Naive B cell (primary cell): ENCODE results near the gene FBXO22. TPM values are rescaled to one million over a fixed set of nuclear protein-coding genes. Genes with fewer than 3 reads are reported as not detected.
A peak's percentile ranks its signal among the peaks of the same experiment; 100 is the strongest.
"Not testable (repeated sequence)": the region's sequence is repeated elsewhere in the genome, so short reads cannot be mapped to it uniquely, and the experiment has no call there.

Source experiments
- ATAC-seq, 2 donors: fragments of 150-1000 bp; cut with Tn5 transposase; 2 replicates each; pipeline ENCODE4 v1.10.0; 2021; ENCODE audit warnings: low read depth in 2 of 2, mild to moderate bottlenecking in 2 of 2, moderate library complexity in 2 of 2
- DNase-seq: peaks from one replicate; pipeline ENCODE4 v3.0.0; 2022
- H3K27ac Mint-ChIP-seq, 6 donors: one replicate each; pipeline ENCODE4 v1.8.0; 2020 to 2022; ENCODE audit warnings: mild to moderate bottlenecking in 6 of 6, mixed read lengths in 6 of 6, moderate library complexity in 5 of 6, inconsistent platforms in 2 of 6
- H3K27me3 Mint-ChIP-seq, 3 donors: one replicate each; pipeline ENCODE4 v1.8.0; 2021 to 2022; ENCODE audit warnings: mixed read lengths in 3 of 3, mild to moderate bottlenecking in 1 of 3
- H3K36me3 Mint-ChIP-seq, 2 donors: one replicate each; pipeline ENCODE4 v1.8.0; 2020 to 2022; ENCODE audit warnings: mixed read lengths in 2 of 2, inconsistent platforms in 1 of 2, mild to moderate bottlenecking in 1 of 2
- H3K4me1 Mint-ChIP-seq, 3 donors: one replicate each; pipeline ENCODE4 v1.8.0; 2020 to 2022; ENCODE audit warnings: mixed read lengths in 3 of 3, inconsistent platforms in 1 of 3, mild to moderate bottlenecking in 1 of 3, moderate library complexity in 1 of 3
- H3K4me3 Mint-ChIP-seq, 8 donors: one replicate each; pipeline ENCODE4 v1.8.0; 2020 to 2022; ENCODE audit warnings: mild to moderate bottlenecking in 8 of 8, mixed read lengths in 8 of 8, moderate library complexity in 8 of 8, inconsistent platforms in 2 of 8
- H3K9me3 Mint-ChIP-seq, 7 donors: one replicate each; pipeline ENCODE4 v1.8.0; 2020 to 2022; ENCODE audit warnings: mixed read lengths in 7 of 7, mild to moderate bottlenecking in 5 of 7, inconsistent platforms in 2 of 7, moderate library complexity in 1 of 7
- polyA plus RNA-seq, 6 donors: library from polyadenylated mRNA; unstranded; fragments of 300-500 nt; fragmentation: Illumina TruSeq; gene quantifications; one replicate each; pipeline ENCODE4 v1.2.3, GENCODE V29; 2021; ENCODE audit warnings: low read depth in 6 of 6

Gene FBXO22
- 10 to 100 TPM in 5 of 6 donors, 1 to 10 TPM in 1; 6.6 to 18.8 (median 16.4) TPM for polyA plus RNA-seq

DNA sequence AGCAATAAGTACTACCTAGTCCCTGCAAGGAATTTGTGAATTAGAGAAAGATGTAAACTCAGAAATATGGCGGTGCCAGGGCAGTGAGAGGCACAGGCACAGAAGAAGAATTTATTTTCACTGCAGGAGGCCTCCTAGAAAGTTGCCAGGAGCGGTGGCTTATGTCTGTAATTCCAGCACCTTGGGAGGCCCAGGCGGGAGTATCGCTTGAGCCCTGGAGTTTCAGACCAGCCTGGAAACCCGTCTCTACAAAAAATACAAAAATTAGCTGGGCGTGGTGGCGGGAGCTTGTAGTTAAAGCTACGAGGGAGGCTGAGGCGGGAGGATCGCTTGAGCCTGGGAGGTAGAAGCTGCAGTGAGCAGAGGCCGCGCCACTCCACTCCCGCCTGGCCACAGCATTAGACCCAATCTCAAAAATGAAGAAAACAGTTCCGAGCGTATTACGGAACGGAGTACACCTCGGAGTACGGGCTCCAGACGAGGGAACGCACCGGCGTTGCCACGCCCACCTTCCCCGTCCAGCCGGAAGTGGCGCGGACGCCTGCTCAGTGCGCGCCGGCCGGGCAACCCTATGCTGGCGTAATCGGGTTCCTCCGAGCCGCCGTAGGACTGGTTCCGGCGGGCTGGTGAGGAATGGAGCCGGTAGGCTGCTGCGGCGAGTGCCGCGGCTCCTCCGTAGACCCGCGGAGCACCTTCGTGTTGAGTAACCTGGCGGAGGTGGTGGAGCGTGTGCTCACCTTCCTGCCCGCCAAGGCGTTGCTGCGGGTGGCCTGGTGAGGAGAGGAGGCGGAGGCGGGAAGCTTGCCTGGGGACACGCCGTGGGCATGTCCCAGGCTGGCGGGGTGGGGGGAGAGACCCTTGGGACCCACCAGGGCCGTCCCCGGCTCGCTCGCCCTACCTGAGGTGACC lies at the start of gene FBXO22:
FBXO22 (plus strand) TSS at position 548 of the 909 bp plus-strand sequence; CDS start at position 634, 86 bp downstream.
- Mint-ChIP-seq H3K27me3 (no peaks in the 10 kb centered on the region), H3K4me1 (peaks cover 11 to 36% (median 12%) of the 10 kb centered on the region in 3 donors), H3K9me3 (no peaks in the 10 kb centered on the region), H3K36me3 (no peaks in the 10 kb centered on the region), H3K4me3 (peak within 1 kb of the TSS; percentile 92 to 99 (median 98)), H3K27ac (peak within 1 kb of the TSS; percentile 95 to 99 (median 98))
- DNase-seq = peak; percentile 90
- peak; percentile 91 to 93 for ATAC-seq

DNA sequence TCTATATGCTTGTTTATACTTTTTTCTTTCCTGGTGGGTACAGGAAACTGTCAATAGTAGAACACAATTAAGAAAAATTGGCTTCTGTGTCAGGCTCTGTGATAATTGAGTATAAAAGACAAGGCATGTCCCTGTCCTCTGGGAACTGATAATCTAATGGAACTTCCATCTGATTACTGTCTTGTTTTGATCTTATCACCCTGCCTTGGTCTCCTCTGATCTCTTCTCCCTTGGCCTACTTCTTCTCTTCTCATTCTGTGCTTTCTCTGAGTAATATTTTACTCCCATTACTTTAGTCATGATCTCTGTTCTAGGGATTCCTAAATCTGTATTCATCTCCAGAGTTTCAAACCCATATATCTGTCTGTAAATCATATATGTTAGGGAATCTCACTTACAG lies 45.8 kb upstream of the FBXO22 start:
- ATAC-seq = no peak
- no peak overlapping the region for H3K4me3 Mint-ChIP-seq
- H3K4me1 Mint-ChIP-seq = peaks cover 0 to 7% (median 4%) of the 10 kb centered on the region in 3 donors
- H3K27ac Mint-ChIP-seq = no peak overlapping the region
- H3K36me3 Mint-ChIP-seq = peaks cover 0 to 11% of the 10 kb centered on the region in 2 donors
- H3K9me3 Mint-ChIP-seq = no peaks in the 10 kb centered on the region
- no peak for DNase-seq
- H3K27me3 Mint-ChIP-seq = no peaks in the 10 kb centered on the region

DNA sequence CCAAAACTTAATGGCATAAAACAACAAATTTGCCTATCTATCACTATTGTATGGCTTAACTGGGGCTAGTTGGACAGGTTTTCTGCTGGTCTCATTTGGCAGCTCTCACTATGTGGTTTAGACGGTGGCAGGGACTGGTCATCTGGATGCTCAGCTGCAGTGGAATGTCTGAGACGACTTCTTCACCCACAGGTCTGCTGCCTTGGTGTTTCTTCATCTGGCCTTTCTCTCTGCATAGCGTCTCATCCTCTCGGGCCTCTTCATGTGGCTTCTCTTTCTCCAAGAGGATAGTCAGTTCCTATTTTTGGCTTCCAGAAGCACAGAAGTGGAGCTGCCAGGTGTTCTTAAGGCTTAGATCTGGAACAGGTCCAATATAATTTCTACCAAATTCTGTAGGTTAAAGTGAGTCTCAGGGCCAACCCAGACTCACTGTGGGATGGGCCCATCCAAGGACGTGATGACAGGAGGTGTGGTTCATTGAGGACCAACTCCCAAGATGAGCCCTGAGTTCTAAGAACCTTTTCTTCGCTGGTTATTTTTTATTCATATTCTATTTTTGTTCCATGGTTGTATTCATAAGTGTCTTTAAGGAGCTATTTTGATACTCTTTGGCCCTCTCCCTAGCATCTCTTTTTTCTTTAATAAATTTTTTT lies 41.8 kb upstream of the FBXO22 start:
- Mint-ChIP-seq H3K27me3 (no peaks in the 10 kb centered on the region), H3K4me1 (peaks cover 11 to 15% (median 14%) of the 10 kb centered on the region in 3 donors), H3K27ac (peak overlapping the region in 1 of 6 donors; percentile 79), H3K9me3 (no peaks in the 10 kb centered on the region), H3K4me3 (no peak overlapping the region), H3K36me3 (peaks cover 0 to 9% of the 10 kb centered on the region in 2 donors)
- DNase-seq (no peak), ATAC-seq (no peak)

DNA sequence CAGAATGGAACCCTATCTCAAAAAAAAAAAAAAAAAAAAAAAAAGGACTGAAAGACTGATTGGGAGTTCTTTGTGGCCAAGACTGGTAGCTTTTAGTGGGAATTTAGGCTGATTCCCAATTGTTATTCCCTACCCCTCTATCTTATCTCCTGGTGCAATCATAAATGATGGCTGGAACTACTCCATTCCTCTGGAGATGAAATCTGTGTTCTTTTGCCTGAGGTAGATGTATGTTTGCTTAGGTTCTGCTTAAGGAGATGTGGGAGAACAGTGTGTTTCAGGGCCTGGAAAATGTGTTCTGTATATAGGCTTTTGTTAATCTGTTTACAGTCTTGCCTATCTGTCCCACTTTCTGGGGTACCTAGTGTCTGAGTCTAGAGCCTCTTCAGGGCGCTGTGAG lies 40.9 kb upstream of the FBXO22 start:
- Mint-ChIP-seq H3K9me3 (no peaks in the 10 kb centered on the region), H3K27me3 (no peaks in the 10 kb centered on the region), H3K4me3 (no peak overlapping the region), H3K36me3 (peaks cover 0 to 9% of the 10 kb centered on the region in 2 donors), H3K27ac (no peak overlapping the region), H3K4me1 (peaks cover 20 to 24% (median 23%) of the 10 kb centered on the region in 3 donors)
- DNase-seq (no peak), ATAC-seq (no peak)

DNA sequence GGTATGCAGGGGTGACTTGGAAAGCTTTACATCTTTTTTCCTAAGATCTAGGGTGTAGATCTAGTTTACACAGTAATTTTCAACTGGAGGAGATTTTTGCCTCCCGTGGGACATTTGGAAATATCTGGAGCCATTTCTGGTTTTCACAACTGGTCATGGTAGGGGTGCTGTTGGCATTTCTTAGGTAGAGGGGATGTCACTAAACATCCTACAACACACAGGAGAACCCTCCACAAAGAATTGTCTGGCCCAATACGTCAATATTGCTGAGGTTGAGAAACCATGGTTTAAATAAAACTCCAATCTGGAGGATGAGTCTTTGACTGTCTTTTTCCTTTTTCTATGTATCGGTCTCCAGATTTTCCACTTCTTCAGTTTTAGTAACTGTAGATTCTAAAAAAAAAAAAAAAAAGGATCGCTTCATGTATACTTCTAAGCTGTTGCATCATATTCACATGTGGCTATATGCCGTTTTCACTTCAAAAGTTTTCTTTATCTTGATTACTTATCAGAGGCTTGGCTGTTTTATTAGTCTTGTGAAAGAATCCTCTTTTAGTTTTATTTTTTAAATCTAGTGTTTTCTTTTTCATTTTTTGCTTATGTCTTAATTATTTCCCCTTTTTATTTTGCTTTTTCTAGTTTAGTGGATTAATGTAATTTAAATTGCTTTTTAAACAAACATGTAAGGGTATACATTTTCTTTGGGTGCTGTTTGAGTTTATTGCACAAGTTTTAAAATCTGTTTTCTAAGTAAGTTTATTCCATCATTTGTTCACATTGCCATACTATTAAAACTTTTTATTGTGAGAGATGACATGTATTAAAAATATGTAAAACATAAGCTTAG lies 39.2 kb upstream of the FBXO22 start:
- Mint-ChIP-seq H3K27ac (no peak overlapping the region), H3K27me3 (no peaks in the 10 kb centered on the region), H3K4me1 (peaks cover 25 to 37% (median 25%) of the 10 kb centered on the region in 3 donors), H3K9me3 (no peaks in the 10 kb centered on the region), H3K36me3 (peaks cover 0 to 9% of the 10 kb centered on the region in 2 donors), H3K4me3 (no peak overlapping the region)
- no peak for DNase-seq
- ATAC-seq = no peak

DNA sequence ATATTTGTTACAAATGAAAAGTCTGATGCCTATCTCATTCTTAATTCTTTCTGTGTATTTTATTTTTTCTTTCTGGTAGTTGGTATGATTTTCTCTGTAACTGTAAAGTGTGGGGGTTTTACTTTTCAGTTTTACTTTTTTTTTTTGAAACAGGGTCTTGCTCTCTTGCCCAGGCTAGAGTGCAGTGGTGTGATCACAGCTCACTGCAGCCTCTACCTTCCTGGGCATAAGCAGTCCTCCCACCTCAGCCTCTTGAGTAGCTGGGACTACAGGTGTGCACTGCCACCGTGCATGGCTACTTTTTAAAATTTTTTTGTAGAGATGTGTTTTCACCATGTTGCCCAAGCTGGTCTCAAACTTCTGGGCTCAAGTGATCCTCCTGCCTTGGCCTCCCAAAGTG lies 37.6 kb upstream of the FBXO22 start:
- not testable (repeated sequence) for H3K27me3 Mint-ChIP-seq, H3K36me3 Mint-ChIP-seq, H3K9me3 Mint-ChIP-seq, DNase-seq, ATAC-seq
- Mint-ChIP-seq H3K4me1 (peaks cover 25 to 46% (median 26%) of the 10 kb centered on the region in 3 donors), H3K27ac (peak overlapping the region; percentile 59 to 97 (median 87)), H3K4me3 (peak overlapping the region in 2 of 8 donors; percentile 15 to 16)

DNA sequence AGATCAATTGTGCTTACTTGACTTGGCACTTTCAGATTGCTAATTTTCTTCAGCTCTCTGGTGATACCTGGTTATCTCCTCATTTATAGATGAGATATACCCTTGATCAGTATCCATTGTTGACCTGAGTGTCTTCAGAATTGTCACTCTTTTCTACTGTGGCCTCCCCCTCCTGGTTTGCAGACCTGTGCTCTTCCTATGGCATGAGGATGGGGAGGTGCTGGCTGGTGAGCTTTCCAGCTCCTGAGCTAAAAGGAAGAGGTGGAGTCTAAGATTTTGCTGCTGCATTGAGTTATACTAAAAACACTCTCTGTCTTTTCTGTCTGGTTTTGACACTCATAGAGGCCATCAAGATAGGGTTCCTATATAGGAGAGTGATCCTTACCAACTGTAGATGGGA lies 36.8 kb upstream of the FBXO22 start:
- H3K27me3 Mint-ChIP-seq = no peaks in the 10 kb centered on the region
- ATAC-seq (peak in 1 of 2 donors; percentile 21), DNase-seq (no peak)
- H3K27ac Mint-ChIP-seq = peak overlapping the region; percentile 89 to 99 (median 96)
- H3K4me1 Mint-ChIP-seq = peaks cover 26 to 46% (median 30%) of the 10 kb centered on the region in 3 donors
- H3K9me3 Mint-ChIP-seq = no peaks in the 10 kb centered on the region
- H3K36me3 Mint-ChIP-seq = peaks cover 0 to 9% of the 10 kb centered on the region in 2 donors
- peak overlapping the region; percentile 4 to 90 (median 78) for H3K4me3 Mint-ChIP-seq

DNA sequence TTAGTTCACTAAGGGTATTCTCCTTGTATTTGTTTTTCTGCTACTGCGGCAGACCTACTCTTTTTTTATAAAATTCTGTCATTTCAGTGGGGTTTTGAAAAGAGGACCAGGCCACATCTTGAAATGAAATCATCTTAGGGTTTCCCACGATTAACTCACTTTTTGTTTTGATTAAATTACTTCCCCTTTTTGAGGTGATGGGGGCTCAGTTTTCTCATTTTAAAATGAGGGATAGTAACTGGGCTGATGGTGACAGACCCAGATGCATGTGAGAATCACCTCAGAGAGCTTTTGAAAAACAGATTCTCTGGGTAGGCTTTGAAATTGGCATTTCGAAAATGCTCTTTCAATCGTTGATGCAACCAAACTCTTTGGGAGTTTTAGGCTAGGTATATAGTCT lies 36.2 kb upstream of the FBXO22 start:
- H3K36me3 Mint-ChIP-seq = peaks cover 0 to 9% of the 10 kb centered on the region in 2 donors

DNA sequence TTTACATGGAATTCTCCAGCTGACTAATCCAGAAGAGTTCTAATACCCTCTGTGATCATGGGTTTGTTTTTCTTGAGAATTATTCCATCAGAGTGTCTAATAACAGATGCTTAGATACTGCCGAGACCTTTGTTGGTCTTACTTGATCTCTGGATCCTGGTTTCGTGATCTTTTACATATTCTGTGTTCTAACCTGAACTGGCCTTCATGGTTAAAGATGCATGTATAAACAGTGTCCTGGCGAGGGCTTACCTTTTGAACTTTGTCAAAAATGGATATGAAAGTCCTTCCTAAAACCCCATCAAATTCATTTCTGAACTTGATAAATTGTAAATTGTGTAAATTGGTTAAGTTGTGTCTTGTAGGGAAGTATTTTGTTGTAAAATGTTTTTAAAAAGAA lies 35.7 kb upstream of the FBXO22 start:
- peaks cover 0 to 10% of the 10 kb centered on the region in 2 donors for H3K36me3 Mint-ChIP-seq

More for the DNA sequence above, 36.2 kb upstream of the FBXO22 start:
- peaks cover 26 to 46% (median 31%) of the 10 kb centered on the region in 3 donors for H3K4me1 Mint-ChIP-seq
- H3K27ac Mint-ChIP-seq = peak overlapping the region; percentile 89 to 99 (median 96)
- H3K4me3 Mint-ChIP-seq = peak overlapping the region; percentile 4 to 90 (median 78)
- no peaks in the 10 kb centered on the region for H3K9me3 Mint-ChIP-seq
- DNase-seq (peak; percentile 26), ATAC-seq (peak; percentile 76 to 83)
- no peaks in the 10 kb centered on the region for H3K27me3 Mint-ChIP-seq

DNA sequence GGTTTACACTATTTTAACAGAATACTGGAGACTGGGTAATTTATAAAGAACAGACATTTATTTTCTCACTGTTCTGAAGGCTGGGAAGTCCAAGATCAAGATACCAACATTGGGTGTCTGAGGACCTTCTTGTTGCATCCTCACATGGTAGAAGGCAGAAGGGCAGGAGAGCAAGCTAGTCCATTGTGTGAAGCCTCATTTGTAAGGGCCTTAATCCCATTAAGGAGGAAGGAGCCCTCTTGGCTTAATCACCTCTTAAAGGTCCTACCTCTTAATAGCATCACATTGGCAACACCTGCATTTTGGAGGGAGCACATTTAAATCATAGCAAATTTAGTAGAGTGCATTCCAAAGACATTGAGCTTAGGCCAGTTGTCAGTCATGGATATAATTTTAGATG lies 34.2 kb upstream of the FBXO22 start:
- DNase-seq (no peak), ATAC-seq (no peak)
- peaks cover under 1 to 24% of the 10 kb centered on the region in 2 donors for H3K36me3 Mint-ChIP-seq
- H3K27me3 Mint-ChIP-seq = no peaks in the 10 kb centered on the region
- no peaks in the 10 kb centered on the region for H3K9me3 Mint-ChIP-seq
- peak overlapping the region; percentile 5 to 96 (median 52) for H3K27ac Mint-ChIP-seq
- peaks cover 26 to 46% (median 31%) of the 10 kb centered on the region in 3 donors for H3K4me1 Mint-ChIP-seq
- H3K4me3 Mint-ChIP-seq = peak overlapping the region in 6 of 8 donors; percentile 42 to 78 (median 64)

More for the DNA sequence above, 35.7 kb upstream of the FBXO22 start:
- H3K27ac Mint-ChIP-seq = peak overlapping the region in 5 of 6 donors; percentile 68 to 99 (median 88)
- H3K4me1 Mint-ChIP-seq = peaks cover 26 to 46% (median 31%) of the 10 kb centered on the region in 3 donors
- no peaks in the 10 kb centered on the region for H3K9me3 Mint-ChIP-seq
- H3K4me3 Mint-ChIP-seq = peak overlapping the region in 4 of 8 donors; percentile 23 to 88 (median 78)
- ATAC-seq (no peak), DNase-seq (no peak)
- no peaks in the 10 kb centered on the region for H3K27me3 Mint-ChIP-seq

DNA sequence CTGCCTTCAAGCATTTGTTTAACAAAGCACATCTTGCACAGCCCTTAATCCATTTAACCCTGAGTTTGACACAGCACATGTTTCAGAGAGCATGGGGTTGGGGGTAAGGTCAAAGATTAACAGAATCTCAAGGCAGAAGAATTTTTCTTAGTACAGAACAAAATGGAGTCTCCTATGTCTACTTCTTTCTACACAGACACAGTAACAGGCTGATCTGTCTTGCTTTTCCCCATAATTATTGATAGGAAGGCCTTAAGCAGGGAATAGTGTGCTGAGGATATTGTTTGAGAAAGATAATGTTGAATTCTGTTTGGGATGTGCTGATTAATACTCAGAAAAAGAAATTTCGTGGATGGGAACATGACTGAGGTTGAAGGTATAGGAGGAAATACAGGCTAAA lies 32.1 kb upstream of the FBXO22 start:
- H3K4me1 Mint-ChIP-seq = peaks cover 22 to 38% (median 24%) of the 10 kb centered on the region in 3 donors
- H3K9me3 Mint-ChIP-seq, H3K4me3 Mint-ChIP-seq, ATAC-seq, DNase-seq, H3K27me3 Mint-ChIP-seq: not testable (repeated sequence)
- peak overlapping the region in 2 of 6 donors; percentile 12 to 65 for H3K27ac Mint-ChIP-seq
- H3K36me3 Mint-ChIP-seq = peaks cover 12 to 17% of the 10 kb centered on the region in 2 donors

DNA sequence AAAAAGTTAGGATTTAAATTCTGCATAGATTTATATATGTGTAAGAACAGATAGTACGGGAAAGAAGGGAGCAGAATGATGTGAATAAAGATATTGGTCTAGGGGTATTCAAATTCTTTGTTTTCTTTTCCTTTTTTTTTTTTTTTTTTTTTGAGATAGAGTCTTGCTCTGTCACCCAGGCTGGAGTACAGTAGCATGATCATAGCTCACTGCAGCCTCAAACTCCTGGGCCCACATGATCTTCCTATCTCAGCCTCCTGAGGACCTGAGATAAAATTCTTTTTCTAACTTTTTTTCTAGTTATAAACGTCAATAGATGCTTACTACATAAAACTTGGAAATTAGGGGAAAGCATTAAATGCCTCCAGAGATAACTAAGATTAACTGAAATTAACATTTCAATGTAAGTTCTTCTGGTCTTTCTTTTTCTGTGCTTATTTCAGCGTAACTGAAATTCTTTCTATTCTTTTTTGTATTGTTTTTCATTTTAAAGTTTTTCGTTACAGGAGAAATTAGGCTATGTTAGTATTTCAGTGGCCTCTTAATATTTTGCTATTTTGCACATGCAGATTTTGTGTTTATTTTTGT lies 31.2 kb upstream of the FBXO22 start:
- no peak for DNase-seq
- no peaks in the 10 kb centered on the region for H3K9me3 Mint-ChIP-seq
- H3K4me1 Mint-ChIP-seq = peaks cover 13 to 29% (median 15%) of the 10 kb centered on the region in 3 donors
- H3K4me3 Mint-ChIP-seq = no peak overlapping the region
- peak overlapping the region in 1 of 6 donors; percentile 17 for H3K27ac Mint-ChIP-seq
- ATAC-seq = no peak
- no peaks in the 10 kb centered on the region for H3K27me3 Mint-ChIP-seq
- H3K36me3 Mint-ChIP-seq = peaks cover 12 to 15% of the 10 kb centered on the region in 2 donors
